GM12865 (cell line): Measurements from ENCODE around the gene EXT2.

Experiments
- DNase-seq: peaks from one replicate; pipeline ENCODE4 v3.0.0; 2010; ENCODE audit warnings: low read depth
- H3K4me3 ChIP-seq: 2 replicates; pipeline ENCODE4 v1.5.1; 2011; ENCODE audit warnings: mild to moderate bottlenecking, low read depth, low read length, control low read depth
- TF ChIP-seq, protein P1 (sequence below): IDR thresholded peaks from 2 replicates; pipeline ENCODE4 v1.5.1; 2011; ENCODE audit warnings: low read length, control low read depth, low read depth, inconsistent platforms; ENCODE audit not compliant: insufficient read depth; ENCODE audit errors: missing control alignments

Gene EXT2

GRCh38 chr11:44275961-44276550, 180.6 kb downstream of the EXT2 start:
- no peak for DNase-seq
- no peak overlapping the region for H3K4me3 ChIP-seq
- TF ChIP-seq, protein P1, sequence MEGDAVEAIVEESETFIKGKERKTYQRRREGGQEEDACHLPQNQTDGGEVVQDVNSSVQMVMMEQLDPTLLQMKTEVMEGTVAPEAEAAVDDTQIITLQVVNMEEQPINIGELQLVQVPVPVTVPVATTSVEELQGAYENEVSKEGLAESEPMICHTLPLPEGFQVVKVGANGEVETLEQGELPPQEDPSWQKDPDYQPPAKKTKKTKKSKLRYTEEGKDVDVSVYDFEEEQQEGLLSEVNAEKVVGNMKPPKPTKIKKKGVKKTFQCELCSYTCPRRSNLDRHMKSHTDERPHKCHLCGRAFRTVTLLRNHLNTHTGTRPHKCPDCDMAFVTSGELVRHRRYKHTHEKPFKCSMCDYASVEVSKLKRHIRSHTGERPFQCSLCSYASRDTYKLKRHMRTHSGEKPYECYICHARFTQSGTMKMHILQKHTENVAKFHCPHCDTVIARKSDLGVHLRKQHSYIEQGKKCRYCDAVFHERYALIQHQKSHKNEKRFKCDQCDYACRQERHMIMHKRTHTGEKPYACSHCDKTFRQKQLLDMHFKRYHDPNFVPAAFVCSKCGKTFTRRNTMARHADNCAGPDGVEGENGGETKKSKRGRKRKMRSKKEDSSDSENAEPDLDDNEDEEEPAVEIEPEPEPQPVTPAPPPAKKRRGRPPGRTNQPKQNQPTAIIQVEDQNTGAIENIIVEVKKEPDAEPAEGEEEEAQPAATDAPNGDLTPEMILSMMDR, result no peak

GRCh38 chr11:44277196-44278090, 182.0 kb downstream of the EXT2 start:
- TF ChIP-seq, protein P1, result no peak
- no peak for DNase-seq
- no peak overlapping the region for H3K4me3 ChIP-seq

DNA sequence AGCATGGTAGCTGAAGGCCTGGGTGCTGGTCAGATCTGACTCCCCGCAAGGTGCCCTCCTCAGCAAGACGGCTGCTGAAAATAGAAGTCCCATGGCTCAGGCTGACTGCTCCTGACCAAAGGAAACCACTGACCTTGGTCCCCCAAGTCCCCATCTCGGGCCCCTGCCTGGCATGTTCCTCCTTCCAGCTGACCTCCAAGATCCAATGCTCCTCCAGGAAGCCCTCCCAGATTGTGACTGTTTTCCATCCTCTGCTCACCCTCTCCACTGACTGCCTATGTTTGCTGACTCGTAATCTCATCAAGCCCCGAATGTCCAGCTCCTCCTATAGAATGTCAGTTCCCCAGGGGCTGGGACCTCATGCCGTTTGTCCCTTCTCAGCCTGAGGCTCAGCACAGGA, 184.0 kb downstream of the EXT2 start:
- TF ChIP-seq, protein P1, result no peak
- H3K4me3 ChIP-seq, result no peak overlapping the region
- DNase-seq, result no peak

GRCh38 chr11:44280257-44280656, 184.8 kb downstream of the EXT2 start:
- no peak for DNase-seq
- TF ChIP-seq, protein P1, result no peak
- no peak overlapping the region for H3K4me3 ChIP-seq

- TF ChIP-seq, protein P1, result no peak
Measured at GRCh38 chr11:44281151-44281550, 185.7 kb downstream of the EXT2 start.

GRCh38 chr11:44282620-44283019, 187.1 kb downstream of the EXT2 start:
- H3K4me3 ChIP-seq, result no peak overlapping the region
- TF ChIP-seq, protein P1, result no peak
- no peak for DNase-seq

More at GRCh38 chr11:44281151-44281550, 185.7 kb downstream of the EXT2 start:
- DNase-seq, result no peak
- no peak overlapping the region for H3K4me3 ChIP-seq

- DNase-seq, result no peak
- no peak overlapping the region for H3K4me3 ChIP-seq
- TF ChIP-seq, protein P1, result no peak
Measured at GRCh38 chr11:44285756-44286155, 190.3 kb downstream of the EXT2 start.
